ACHN (cell line): ENCODE data around the gene GBA2.

Experiments used
- DNase-seq: peaks from one replicate; pipeline ENCODE4 v3.0.0-alpha.2; 2015
- in situ Hi-C: cut with HindIII; loops from 2 replicates; pipeline ENCODE4 v1.10.0; 2017; ENCODE audit warnings: low sequenced_read_pairs, low pct_ligation_motif_present, low pct_unique_long_range_greater_than_20kb

GBA2 gene

GRCh38 chr9:35748858-35749514 is at the start of gene GBA2, which contains the start of gene RGP1:
TSS of gene GBA2 (minus strand) at chr9:35749228. CDS start at chr9:35748704, 524 bp downstream.
TSS of gene RGP1 (plus strand) at chr9:35749287. CDS start at chr9:35749756, 469 bp downstream.
- in situ Hi-C loops = no loop called here
- peak; percentile 76 for DNase-seq

DNA sequence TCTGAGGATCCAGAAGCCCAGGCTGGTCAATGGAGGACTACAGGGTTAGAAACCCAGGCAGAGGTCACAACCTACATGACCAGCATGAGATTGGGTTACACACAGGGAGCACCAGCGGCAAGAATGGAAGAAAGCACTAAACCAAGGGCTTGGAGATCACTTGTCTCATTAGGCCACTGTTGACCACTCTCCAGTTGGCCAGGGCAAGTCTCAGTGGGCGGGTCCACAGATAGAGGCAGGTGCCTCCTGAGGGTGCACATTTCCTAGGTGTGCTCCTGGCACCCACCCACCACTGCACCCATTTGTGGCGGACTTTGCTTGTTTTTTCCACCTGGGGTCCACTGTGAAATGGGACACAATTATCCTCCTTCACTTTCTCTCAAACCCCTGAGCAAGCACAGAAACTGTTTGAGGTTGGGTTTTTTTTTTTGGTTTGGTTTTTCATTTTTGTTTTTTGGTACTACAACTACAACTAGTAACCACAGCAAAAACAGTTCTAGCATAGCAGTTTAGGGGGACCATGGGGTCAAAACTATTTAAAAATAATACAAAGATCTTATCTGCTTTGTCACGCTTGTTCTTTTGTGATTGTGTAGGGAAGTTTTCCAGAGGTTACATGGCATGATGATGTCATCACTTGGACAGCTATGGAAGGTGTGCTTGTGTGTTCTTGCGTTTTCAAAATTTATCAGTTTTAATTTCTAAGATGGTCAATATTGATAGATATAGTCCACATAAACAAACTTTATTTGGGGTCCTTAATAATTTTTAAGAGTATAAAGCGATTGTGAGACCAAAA is 48.5 kb upstream of the GBA2 start:
- in situ Hi-C loops = no loop called here
- no peak for DNase-seq

DNA sequence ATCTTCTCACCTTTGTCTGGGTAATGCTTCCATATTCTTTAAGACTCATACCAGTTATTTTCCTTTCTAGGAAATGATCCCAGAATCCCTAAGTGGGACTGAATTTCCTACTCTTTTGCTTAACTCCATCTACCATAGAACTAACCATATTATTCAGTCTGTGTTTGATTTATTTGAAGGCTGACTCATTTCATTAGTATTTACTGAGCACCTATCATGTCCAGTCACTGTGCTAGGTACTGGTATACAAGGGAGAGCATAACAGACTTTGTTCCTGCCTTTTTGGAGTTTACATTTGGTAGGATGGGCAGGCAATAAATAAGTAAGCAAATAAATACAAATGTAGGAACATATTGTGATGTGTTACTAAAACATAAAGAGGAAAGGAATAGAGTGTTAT is 46.7 kb upstream of the GBA2 start:
- no peak for DNase-seq
- in situ Hi-C loops = no loop called here

DNA sequence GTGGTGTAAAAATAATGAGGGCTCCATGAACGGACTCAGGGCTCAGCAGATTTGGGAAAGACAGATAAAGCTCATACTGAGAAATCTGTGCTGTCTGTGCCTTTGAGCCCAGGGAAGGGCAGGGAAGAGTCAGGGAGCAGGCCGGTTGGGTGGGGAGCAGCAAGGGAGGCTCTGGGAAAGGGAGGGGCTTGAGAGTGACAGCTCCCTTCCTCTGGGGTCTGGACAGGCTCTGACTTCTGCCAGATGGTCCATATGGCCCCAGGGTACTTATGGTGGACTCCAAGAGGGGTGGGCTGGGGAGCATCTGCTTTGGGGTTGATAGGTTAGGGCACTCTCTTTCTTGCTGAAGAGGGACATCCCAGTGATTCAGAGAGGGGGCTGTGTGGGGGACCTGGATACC is 44.4 kb upstream of the GBA2 start:
- in situ Hi-C loops = no loop called here
- DNase-seq = no peak

DNA sequence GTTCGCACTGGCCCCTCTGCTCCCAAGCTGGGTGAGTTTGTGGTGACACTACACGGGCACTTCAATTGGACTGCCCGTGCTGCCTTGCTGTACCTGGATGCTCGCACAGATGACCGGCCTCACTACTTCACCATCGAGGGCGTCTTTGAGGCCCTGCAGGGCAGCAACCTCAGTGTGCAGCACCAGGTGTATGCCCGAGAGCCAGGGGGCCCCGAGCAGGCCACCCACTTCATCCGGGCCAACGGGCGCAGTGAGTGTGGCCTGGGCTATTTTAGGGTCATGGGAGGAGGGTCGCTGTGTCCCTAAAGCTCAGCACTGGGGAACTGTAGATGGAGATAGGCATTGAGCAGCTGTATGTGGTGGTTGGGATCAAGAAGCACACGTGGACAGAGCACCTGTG is 43.8 kb upstream of the GBA2 start:
- no peak for DNase-seq
- in situ Hi-C loops = no loop called here

DNA sequence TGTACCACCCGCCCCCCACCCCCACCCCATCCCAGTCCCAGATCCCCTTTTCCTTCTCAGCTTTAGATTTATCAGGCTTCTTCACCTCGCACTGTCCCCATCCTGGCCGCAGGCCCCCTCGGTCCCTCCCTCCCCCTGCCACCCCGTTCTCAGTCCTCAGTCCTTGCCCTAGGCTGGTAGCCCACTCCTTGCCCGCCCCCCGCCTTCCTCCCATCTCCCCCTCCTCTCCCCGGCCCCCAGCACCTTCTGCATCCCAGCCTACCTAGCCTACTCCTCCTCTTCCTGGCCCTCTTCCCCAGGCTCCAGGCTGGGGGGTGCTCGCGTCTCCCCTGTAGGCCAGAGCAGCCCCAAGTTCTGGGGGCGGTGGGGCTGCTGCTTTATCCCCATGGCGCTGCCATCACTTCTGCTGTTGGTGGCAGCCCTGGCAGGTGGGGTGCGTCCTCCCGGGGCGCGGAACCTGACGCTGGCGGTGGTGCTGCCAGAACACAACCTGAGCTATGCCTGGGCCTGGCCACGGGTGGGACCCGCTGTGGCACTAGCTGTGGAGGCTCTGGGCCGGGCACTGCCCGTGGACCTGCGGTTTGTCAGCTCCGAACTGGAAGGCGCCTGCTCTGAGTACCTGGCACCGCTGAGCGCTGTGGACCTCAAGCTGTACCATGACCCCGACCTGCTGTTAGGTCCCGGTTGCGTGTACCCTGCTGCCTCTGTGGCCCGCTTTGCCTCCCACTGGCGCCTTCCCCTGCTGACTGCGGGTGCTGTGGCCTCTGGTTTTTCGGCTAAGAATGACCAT is 43.2 kb upstream of the GBA2 start:
- DNase-seq = no peak
- in situ Hi-C loops = no loop called here

- in situ Hi-C loops = no loop called here
- no peak for DNase-seq
Observed at GRCh38 chr9:35791297-35791921, 42.4 kb upstream of the GBA2 start, which contains the start of gene NPR2. TSS of gene NPR2 (plus strand) at chr9:35791591. CDS start at chr9:35792409, 818 bp downstream.

DNA sequence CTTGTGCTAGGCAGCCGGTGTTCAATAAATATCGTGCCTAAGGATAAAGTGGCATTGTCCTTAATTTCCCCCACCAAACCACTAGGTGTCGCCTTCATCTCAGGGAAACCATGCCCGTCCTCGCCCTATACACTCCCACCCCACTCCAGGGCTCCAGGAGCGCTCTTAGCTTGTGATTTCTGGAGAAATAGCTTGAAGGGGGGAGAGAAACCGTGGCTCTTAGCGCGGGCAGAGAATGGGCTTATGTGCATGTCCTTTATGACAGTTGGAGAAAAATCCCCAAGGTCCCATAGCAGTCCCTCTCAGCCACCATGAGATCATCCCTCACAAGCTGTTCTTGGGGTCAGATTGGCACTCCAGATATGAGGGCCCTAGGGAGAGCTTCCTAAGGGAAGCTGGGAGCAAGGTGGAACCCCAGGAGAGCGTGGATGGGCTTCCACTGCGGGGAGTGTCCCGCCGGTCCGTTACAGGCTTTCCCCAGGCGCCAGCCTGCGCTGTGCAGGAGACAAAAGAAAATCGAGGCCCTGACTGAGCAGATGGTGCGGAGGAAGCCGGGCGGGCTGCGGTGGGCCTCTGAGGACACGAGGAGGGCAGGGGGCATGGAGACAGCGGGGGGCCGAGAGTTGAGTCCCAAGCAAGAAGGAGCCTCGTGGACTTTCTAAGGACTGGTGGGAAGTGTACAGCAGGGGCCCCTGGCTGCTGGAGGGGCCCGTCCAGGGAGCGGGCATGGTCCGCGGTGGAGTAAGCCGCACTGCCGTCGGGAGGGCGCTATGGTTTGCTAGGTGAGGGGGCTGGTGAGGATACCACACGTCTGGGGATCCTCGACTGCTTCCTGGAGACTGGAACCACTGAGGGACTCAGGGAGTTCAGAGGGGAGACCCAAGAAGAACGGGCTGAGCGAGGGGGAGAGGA is 41.6 kb upstream of the GBA2 start:
- peak; percentile 71 for DNase-seq
- in situ Hi-C loops = no loop called here

GRCh38 chr9:35790025-35790384 is 41.0 kb upstream of the GBA2 start:
- DNase-seq = no peak
- in situ Hi-C loops = no loop called here

- DNase-seq = no peak
- in situ Hi-C loops = no loop called here
Observed at GRCh38 chr9:35789541-35789940, 40.5 kb upstream of the GBA2 start.

DNA sequence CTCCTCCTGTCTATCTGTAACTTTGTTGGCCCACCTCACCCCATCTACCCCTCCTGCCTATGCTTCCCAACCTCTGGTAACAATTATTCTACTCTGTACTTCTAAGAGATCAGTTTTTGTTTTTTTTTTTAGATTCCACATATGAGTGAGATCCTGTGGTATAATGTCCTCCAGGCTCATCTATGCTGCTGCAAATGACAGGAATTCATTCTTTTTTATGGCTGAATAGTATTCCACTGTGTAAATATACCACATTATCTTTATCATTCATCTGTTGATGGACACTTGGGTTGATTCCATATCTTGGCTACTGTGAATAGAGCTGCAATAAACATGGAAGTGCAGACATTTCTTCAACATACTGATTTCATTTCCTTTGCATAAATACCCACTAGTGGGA is 34.4 kb upstream of the GBA2 start:
- in situ Hi-C loops = no loop called here

DNA sequence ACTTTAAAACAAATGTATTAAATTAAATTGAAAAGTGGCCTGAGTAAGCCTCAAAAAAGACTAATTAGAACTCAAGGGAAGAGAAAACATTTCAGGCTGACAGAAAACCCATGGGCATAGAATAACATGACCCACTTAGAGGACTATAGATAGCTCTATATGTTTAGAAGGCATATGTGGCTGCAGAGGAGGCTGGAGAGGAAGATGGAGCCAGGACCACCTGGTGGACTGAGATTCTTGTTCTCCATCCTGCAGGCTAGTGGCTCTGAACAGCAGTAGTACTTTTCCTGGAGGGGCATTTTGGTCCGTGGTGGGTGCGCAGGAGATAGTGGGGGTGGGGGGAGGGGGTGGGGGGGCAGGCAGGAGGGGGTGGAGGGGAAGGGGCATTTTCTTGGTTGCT is 32.0 kb upstream of the GBA2 start:
- DNase-seq = no peak
- in situ Hi-C loops = no loop called here

More for the DNA sequence above, 34.4 kb upstream of the GBA2 start:
- DNase-seq = no peak

- DNase-seq = no peak
- in situ Hi-C loops = no loop called here
Observed at GRCh38 chr9:35778496-35778895, 29.5 kb upstream of the GBA2 start.

DNA sequence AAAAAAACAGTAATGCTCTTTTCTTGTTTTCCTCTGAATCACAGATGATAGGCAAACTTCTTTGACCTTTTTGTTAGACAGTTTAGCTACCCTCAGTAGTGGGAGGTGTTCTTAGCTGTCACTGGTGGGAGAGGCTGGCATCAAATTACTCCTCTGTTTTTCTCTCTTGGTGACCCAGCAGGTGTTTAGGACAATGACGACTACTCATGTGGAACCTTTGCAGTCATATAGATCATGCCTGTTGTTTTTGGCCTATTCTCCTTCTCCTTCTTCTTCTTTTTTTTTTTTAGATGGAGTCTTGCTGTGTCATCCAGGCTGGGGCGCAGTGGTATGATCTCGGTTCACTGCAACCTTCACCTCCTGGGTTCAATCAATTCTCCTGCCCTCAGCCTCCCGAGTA is 27.0 kb upstream of the GBA2 start:
- in situ Hi-C loops = no loop called here
- DNase-seq = no peak

DNA sequence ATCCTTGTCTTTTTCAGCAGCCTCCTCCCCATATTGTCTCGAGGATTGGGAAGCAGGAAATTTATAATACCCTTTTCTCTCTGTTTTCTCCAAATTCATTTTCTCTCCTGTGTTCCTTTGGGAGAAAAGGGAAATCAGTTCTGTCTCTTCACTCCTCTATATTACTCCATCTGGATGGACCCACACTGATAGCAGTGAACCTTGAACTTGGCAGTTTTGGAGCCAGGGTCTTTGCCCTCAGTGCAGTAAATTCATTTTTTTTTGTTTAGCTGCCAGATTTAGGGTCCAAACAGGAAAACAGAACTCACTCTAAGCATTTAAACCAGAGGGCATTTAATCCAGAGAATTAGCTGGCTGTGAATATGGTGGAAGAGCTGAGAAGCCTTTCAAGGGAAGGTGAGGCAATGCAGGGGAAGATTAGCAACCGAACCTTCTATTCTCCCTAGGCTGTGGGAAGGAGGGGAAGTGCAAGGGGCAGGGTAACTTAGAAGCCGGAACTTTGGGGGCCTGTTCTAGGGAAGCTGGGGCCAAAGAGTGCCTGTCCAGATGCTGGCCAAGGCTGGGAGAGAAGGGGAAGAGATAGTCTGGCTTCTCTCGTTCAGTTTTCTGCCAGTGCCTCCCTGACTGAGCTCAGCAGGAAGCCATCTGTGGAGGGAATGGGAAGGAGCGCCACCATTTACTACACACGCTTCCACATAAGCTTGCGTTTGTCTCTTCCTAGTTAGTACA is 26.0 kb upstream of the GBA2 start:
- DNase-seq = no peak
- in situ Hi-C loops = no loop called here

- DNase-seq = no peak
- in situ Hi-C loops = no loop called here
Observed at GRCh38 chr9:35771943-35772342, 22.9 kb upstream of the GBA2 start.

DNA sequence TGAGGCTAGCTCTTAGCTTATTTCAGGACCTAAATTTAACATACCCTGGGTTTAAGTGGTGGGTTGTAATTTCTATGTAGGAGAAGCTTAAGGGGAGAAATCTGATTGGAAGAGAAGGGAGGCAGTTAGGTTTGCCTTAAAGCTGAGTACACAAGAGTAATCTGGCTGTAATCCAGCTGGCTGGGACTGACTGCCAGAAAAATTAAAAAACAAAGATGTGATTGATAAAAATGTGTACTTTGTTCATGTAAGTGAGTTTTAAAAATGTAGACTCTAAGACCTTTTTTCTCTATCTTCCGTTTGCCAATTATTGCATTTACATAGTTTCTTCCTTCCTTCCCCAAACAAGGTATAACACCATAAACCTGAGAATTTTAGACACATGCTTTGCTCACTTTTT is 22.5 kb upstream of the GBA2 start:
- no peak for DNase-seq
- in situ Hi-C loops = no loop called here
